Urothelium cell line (cell line): Measurements from ENCODE around the gene CARD11.

Experiments
- DNase-seq: peaks from one replicate; pipeline ENCODE4 v3.0.0; 2011; ENCODE audit warnings: low spot score, mixed read lengths
- FAIRE-seq: peaks from 2 replicates; lab custom pipeline; 2011; peaks lifted over from hg19 to GRCh38; lab: Jason Lieb, UNC

Gene CARD11

DNA sequence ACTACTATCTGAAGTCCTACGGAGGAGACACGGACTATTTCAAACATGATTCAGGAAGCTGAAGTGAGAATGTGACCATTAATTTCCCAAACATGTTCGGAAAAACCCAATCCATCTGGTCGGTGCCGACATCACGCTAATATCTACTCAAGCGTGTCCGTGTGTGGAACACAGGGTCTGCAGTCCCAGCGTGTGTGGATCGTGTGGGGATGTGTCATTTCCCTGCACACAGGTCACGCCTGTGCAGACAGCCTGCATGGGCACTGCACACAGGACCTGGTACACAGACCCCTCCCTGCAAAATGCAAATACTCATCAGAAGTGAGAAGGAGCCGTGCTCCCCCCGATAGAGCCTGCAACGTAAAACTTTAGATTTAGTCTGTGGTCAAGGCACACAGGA, 57.8 kb downstream of the CARD11 start:
- peak; percentile 88 for FAIRE-seq
- DNase-seq, result no peak

- FAIRE-seq, result peak; percentile 91
Observed at GRCh38 chr7:2984091-2984490, 59.6 kb downstream of the CARD11 start.

DNA sequence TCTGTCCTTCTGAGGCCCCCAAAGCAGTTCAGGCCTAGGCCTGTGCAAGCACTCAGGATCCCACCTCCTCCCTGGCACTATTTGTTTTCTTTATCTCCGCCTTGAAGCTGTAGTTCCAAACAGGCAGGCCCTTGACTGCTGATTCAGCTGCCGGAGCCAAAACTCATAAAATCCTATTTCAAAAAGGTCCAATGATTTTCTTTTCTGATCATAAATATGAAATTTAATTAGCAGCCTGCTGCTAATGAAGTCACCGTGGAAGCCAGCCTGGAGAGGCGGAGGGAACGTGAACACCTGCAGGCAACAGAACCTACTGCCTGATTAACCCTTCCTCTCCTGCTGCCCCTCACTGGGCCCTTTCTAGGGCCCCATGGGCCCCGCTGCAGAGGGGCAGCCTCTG, 60.1 kb downstream of the CARD11 start:
- no peak for DNase-seq
- no peak for FAIRE-seq

More at GRCh38 chr7:2984091-2984490, 59.6 kb downstream of the CARD11 start:
- DNase-seq, result no peak

DNA sequence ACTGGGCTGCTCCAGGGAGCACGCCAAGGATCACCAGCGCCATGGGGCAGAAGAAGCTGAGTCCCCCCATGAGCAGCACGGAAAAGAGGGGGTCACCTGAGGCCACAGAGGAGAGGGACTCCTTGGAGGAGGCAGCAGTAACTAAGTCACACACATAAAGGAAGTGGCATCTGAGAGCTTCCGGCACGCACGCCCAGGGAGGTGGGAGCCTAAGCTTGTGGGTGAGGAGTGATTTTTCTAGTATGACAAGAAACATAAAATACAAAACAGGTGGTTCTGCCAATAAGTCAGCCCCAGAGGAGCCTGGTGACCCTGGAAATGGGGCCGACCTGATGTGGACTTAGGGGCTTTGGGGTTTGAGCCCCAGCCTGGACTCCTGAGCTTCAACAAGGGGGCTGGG, 60.8 kb downstream of the CARD11 start:
- FAIRE-seq (no peak), DNase-seq (no peak)

GRCh38 chr7:2982401-2982800, 61.3 kb downstream of the CARD11 start:
- DNase-seq (no peak), FAIRE-seq (no peak)

DNA sequence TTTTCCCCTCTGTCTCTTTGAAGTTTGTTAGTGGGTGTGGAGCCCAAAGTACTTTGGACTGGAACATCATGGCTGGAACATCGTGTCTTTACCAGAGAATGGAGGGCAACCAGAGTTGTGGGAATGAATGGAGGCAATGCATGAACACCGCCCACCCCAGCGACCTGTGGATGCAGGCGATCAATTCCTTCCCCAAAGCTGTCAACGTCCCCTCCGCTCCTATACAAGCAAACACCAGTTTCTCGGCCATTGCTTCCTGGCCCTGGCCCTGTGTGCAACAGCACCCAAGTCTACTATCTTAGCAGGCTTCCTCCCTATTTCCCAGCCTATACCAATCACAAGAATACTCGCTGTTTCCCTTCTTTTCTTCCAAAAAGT, 62.6 kb downstream of the CARD11 start:
- no peak for DNase-seq
- FAIRE-seq, result peak; percentile 85

DNA sequence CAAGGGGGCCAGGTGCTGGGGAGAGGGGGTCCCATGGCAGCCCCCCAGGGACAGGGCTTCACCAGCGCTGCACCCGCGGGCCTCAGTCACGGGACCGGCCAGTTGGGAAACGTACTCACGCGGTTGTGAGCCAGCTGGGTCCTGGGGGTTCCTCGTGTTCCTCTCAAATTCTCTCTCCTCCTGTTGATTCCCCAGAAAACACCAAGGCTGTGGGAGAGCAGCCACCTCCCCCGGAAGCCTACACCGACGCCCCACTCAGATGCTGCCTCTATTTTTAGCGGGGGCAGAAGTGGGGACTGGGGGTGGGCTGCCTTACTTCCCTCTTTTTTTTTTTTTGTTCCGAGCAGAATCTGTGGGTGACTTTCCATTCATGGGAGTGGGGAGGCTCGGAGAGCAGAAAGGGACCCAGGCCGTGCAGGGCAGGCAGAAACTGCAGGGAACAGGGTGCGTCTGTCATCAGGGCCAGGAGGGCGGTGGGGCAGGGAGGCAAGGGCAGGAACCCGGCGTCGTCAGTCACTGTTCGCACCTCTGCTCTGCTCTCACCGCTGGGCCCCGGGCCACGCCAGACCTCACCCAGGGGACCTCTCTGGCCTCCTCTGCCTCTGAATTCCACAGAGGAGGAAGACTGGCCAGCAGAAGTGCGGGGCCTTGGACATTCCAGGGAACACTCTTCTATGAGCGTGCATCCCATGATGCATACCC, 63.1 kb downstream of the CARD11 start:
- DNase-seq (no peak), FAIRE-seq (no peak)

- DNase-seq, result no peak
- peak; percentile 58 for FAIRE-seq
Observed at GRCh38 chr7:2979951-2980350, 63.7 kb downstream of the CARD11 start.

DNA sequence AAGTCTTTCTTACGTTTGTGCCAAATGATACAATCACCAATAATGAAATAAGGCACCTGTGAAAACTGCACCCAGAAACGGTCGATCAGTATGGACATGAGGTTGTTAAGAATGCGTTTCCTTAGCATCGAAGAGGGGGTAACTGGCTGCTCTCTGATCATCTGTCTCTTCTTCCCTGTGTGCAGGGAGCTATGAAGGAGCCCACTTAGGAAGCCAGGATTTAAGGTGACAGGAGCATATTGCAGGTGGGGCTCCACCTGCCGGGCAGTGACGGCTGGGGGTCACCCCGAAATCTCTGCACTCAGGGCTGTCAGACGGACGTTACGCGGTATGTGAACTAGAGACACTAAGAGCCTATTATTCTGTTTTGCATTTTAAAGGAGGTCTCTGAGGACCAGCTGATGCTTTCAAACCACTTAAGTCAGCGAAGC, 64.5 kb downstream of the CARD11 start:
- FAIRE-seq (no peak), DNase-seq (no peak)

DNA sequence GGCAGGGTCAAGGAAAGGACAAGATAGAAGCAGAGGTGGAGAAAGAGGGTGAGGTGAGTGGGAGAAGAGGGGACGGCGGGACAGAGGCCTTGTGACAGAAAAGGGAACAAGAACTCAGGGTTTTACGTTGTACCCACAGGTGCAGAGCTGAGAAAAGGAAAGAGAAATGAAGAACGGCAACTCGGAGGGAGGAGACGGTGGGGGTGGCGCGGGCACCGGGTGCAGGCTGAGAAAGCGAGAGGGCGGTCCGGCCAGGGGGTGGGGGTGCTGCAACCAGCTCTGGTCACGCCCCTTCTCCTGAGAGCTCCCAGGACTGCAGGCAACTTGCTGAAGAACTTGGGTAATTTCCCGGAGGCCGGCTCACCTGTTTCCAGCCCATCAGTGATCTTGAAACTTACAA, 65.3 kb downstream of the CARD11 start:
- FAIRE-seq (no peak), DNase-seq (no peak)

DNA sequence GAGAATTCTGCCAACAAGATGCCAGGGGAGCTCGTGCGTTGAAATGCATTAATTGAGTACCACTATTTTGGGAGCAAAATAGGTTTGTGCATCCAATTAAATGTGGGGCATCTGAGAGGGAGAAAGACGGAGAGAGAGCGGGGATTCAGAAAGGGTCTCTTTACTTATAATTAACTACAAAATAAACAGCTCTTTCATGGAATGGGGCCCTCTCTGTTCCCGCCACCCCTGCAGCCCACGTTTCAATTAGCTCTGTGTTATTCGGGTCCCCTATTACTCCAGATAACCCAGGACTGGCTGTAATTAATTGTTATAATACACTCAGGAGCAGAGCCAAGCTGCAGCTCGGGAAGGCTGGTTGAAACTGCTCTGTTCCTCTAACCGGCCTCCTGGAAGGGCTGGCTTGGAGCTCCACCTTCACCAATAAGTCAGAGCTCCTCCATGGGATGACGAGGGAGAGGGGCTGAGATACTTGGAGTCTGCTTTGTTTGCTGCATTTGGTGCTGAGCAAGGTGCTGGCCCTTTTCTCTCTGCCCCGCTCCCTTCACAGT, 67.8 kb downstream of the CARD11 start:
- DNase-seq, result no peak
- no peak for FAIRE-seq

GRCh38 chr7:2974093-2974819, 69.4 kb downstream of the CARD11 start:
- DNase-seq (no peak), FAIRE-seq (peak; percentile 27)

GRCh38 chr7:2972835-2973161, 70.9 kb downstream of the CARD11 start:
- FAIRE-seq (peak; percentile 63), DNase-seq (no peak)

DNA sequence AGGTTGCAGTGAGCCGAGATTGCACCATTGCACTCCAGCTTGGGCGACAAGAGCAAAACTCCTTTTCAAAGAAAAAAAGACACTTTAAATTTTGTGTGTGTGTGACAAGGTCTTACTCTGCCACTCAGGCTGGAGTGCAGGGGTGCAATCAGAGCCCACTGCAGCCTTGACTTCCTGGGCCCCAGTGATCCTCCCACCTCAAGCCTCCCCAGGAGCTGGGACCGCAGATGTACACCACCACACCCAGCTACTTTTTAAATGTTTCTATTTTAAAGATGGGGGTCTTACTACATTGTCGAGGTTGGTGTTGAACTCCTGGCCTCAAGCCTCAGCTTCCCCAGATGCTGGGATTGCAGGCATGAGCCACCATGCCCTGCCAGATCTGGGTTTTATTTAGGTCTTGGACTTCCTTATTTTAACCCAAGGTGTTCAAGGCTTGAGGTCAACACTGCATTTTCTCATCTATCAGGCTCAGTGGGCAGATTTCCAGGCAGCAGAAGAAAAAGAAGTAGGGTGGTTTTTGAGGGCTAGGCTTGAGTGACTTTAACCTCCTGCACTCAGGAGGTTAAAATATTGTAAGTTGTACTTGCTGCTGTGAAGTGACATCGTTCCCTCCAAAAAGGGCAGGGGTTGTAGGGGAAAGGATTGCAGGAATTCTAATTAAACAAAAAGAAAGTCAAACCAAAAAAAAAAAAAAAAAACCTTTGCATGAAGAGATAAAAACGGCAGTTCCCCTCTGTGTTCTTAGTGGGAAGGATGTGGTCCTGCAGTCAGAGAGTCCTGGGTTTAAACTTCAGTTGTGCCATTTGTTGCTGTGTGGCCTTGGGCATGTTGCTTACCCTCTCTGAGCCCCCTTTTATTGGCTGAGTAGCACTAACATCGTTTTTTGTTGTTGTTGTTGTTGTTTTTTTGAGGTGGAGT, 71.5 kb downstream of the CARD11 start:
- no peak for DNase-seq

DNA sequence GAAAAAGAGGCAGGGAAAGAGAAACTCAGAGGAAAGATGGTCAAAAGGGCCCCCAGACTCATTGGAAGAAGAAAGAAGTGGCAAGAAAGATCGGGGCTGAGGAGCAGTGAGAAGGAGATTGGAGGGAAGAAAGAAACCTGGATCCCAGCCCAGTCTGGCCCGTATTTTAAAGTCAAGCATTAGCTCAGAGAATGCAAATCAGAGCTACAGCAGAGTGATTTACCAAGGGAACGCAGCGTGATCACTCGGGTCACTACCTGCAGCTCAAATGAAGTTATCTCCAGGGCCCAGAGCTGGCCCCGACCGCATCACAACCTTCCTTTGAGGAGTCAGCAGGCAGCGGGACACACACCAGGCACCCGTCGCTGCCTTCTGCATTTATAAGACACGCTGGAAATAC, 72.8 kb downstream of the CARD11 start:
- DNase-seq, result no peak
- FAIRE-seq, result no peak

More for the DNA sequence above, 71.5 kb downstream of the CARD11 start:
- FAIRE-seq, result peak; percentile 37

DNA sequence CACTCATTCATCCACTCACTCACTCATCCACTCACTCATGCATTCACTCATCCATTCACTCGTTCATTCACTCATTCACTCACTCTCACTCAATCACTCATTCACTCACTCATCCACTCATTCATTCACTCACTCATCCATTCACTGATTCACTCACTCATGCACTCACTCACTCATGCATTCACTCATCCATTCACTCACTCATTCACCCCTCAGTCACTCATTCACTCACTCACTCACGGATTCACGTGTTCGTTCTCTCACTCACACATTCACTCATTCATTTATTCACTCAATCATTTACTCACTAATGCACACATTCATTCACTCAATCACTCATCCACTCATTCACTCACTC, 73.4 kb downstream of the CARD11 start:
- DNase-seq (no peak), FAIRE-seq (no peak)

- FAIRE-seq, result peak; percentile 100
- DNase-seq, result no peak
Observed at GRCh38 chr7:2969398-2970306, 74.0 kb downstream of the CARD11 start.

DNA sequence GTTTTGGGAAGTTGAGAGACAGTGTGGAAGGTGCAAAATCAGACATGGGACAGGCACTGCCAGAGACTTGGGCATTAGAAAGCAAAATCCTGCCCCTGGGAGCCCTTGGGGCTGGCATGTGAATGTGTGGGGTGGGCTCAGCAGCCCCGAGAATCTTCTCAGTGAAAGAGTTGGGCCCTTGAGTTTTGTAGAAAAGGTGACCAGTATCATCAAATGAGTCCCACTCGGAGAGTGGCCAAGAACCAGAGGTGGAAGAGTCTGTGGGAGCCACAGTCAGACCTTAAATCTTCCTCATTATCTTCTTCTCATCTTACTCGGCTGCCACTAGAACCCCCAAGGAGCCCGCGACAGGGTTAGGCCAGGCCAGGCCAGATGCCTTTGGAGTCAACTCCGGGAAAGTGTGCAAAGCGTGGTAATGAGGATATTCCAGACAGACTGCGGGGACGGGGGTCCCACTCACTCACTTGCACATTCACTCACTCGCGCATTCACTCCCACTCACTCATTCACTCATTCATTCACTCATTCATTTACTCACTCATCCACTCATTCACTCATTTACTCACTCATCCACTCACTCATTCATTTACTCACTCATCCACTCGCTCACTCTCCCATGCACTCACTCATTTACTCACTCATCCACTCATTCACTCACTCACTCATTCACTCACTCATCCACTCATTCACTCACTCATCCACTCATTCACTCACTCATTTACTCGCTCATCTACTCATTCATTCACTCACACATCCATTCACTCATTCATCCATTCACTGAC, 74.9 kb downstream of the CARD11 start:
- no peak for DNase-seq
- FAIRE-seq, result no peak

- peak; percentile 76 for FAIRE-seq
- DNase-seq, result no peak
Observed at GRCh38 chr7:2968176-2968575, 75.5 kb downstream of the CARD11 start.
